HPDE6-E6E7 (cell line): ENCODE results near the gene CLPSL2.
"Not testable (repeated sequence)": the region's sequence is repeated elsewhere in the genome, so short reads cannot be mapped to it uniquely, and the experiment has no call there.

Source experiments
- DNase-seq: peaks from one replicate; pipeline ENCODE4 v3.0.0; 2011; ENCODE audit warnings: missing footprints; ENCODE audit errors: extremely low spot score

CLPSL2 gene, protein sequence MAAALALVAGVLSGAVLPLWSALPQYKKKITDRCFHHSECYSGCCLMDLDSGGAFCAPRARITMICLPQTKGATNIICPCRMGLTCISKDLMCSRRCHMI

GRCh38 chr6:35776364-35777215 is at the start of gene CLPSL2:
TSS of gene CLPSL2 (plus strand) at chr6:35776598. CDS start at chr6:35776619, 21 bp downstream.
- no peak for DNase-seq

GRCh38 chr6:35727231-35727934 is 49.0 kb upstream of the CLPSL2 start:
- no peak for DNase-seq

- peak; percentile 89 for DNase-seq
Measured at GRCh38 chr6:35727935-35728682, 48.3 kb upstream of the CLPSL2 start.

- DNase-seq: no peak
Measured at GRCh38 chr6:35728683-35729678, 47.4 kb upstream of the CLPSL2 start.

GRCh38 chr6:35729722-35730121 is 46.7 kb upstream of the CLPSL2 start:
- no peak for DNase-seq

DNA sequence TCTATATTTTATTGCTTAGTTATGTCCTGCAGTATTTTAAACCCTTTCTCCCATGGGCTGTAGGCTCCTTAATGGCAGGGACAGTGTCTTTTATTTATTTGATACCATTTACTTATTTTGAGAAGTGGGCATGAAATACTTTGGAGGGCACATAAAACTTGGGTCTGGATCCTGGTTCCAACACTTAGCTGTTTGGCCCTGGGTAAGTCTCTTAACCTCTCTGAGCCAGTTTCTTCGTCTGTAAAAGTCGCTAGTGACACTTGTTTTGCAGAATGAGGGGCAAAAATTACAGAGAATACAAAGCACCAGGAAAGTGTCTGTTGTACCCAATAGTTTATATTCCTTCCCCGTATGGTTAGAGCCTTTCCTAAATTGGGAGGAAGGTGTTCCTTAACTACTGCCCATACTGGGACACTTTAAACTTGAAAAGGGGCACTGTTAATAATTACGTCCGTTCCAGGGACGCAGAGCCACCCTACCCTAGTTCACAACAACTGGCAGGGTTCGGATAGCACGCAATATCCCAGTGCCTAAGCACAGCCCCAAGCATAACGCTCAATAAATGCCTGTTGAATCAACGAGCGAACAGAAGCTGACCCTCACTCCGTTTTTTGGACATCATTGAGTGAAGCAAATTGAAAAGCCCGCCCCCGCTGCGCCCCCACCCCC is 45.5 kb upstream of the CLPSL2 start:
- no peak for DNase-seq

GRCh38 chr6:35731414-35731735 is 45.0 kb upstream of the CLPSL2 start:
- no peak for DNase-seq

DNA sequence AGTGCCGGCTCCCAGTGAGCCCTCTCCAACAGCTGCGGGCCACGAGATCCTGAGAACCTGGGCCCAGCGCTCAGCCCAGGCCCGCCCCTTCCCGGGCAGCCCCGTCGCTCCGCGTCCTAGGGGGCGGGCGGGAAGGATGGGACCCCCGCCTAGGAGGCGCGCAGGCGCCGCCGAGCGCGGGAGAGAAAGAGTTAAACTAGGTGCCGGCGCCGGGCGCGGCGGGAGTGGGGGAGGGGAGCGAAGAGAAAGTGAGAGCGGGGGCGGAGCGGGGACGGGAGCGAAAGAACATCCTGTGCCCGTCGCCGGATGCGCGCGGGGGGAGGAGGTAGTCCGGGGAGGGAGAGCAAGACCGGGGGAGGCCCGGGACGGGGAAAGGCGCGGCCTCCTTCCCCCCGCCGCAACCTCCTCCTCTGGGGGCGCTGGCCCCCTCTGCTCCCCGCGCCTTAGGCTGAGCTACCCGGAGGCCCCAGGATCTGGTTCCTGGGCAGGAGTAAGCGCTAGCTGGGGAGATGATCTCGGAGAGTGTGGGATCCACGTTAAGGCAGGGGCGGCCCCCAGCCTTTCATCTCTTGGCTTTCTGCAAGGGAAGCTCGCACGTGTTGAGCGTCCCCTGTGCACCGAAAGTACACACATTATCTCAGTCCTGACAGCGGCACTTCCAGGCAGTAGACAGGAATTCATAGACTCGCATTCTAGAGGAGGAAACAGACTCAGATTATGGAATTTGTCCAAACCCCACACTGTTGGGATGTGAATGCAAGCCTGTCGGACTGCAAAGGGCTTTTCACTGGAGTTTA is 44.5 kb upstream of the CLPSL2 start:
- no peak for DNase-seq

- DNase-seq: no peak
Measured at GRCh38 chr6:35733633-35734032, 42.8 kb upstream of the CLPSL2 start.

- not testable (repeated sequence) for DNase-seq
Measured at GRCh38 chr6:35734319-35734718, 42.1 kb upstream of the CLPSL2 start.

- no peak for DNase-seq
Measured at GRCh38 chr6:35735452-35735851, 40.9 kb upstream of the CLPSL2 start.

- DNase-seq: no peak
Measured at GRCh38 chr6:35736253-35736894, 40.0 kb upstream of the CLPSL2 start.

DNA sequence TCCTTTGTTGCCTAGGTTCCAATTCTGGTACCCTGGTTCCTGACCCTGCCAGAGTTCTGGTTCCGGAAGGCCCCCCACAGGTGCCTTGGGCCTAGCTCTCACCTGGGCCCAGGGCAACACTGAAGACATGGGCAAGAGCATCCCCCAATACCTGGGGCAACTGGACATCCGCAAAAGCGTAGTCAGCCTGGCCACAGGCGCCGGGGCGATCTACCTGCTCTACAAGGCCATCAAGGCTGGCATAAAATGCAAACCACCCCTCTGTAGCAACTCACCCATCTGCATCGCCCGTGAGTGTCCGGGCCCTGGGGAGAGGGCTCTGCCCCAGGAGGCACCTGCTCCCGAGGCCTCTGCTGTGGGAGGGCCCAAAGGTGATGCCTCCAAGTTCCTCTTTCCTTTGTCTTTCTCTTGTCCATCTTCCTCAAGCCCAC is 39.4 kb upstream of the CLPSL2 start, which contains the start of gene ARMC12:
Gene ARMC12, plus strand, starts transcription at position 51 of the 431 bp plus-strand sequence. Its CDS starts 77 bp downstream, at position 128.
- no peak for DNase-seq

GRCh38 chr6:35737413-35738211 is 38.8 kb upstream of the CLPSL2 start:
- DNase-seq: no peak

DNA sequence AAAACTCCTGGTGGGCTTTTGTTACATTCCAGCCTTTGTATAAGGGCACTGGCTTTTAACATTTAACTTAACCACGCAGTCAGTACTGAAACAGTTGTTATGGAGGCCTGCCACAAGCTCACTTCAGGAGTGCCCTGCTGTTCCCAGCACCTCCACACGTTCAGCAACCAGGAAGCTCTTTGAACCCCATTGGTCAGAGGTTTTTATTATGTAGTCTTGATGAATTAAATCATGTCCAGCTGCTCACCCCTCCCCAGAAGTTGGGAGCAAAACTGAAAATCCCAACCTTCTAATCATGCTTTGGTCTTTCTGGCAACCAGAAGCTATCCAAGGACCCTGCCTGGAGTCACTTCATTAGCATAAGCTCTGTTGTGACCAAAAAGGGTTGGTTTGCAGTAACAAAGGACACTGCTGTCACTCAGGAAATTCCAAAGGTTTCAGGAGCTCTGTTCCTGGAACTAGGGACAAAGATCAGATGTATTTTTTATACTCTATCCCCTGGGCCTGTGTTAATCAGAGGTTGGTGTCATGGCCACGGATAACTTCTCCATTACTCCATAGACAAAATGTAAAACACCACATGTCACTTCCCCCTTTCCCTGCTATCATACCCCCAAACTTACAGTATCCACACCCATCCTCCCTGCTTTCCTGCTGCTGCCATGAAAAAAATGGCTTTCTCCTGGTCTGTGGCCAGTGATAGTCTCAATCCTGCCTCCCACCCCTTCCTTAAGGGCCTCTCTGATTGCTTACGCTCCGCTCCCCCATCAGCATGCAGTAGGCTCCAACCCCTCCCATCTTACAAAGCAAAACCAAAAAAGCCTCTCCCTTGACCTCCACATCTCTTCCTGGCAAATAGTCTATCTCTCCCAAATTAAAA is 36.5 kb upstream of the CLPSL2 start:
- no peak for DNase-seq

- no peak for DNase-seq
Measured at GRCh38 chr6:35742842-35743241, 33.6 kb upstream of the CLPSL2 start.

GRCh38 chr6:35745509-35745908 is 30.9 kb upstream of the CLPSL2 start:
- no peak for DNase-seq
